Measurements from ENCODE around the gene TBL3. TPM values are rescaled to one million over a fixed set of nuclear protein-coding genes. Genes with fewer than 3 reads are reported as not detected.

Gene TBL3
- polyA plus RNA-seq, 1 donor (not counting 4 experiments of a cell fraction or from before 2014, with no cell fraction given) = 27.8 TPM

GRCh38 chr16:2022723-2023091, 50.9 kb downstream of the TBL3 start:
- H3K27me3 ChIP-seq (ENCODE audit: control insufficient read depth, extremely low read depth, insufficient read depth, low read length) = peaks cover 24% of the 10 kb centered on the region
- dilution Hi-C loops (cut with MboI; ENCODE audit: extremely low pct_ligation_motif_present, low sequenced_read_pairs) = no loop called here
- H3K9me3 ChIP-seq (ENCODE audit: control insufficient read depth, low read depth, low read length) = no peaks in the 10 kb centered on the region
- H3K79me2 ChIP-seq (ENCODE audit: control insufficient read depth, insufficient read depth, low read length) = no peaks in the 10 kb centered on the region
- no peak overlapping the region for H3K27ac ChIP-seq (ENCODE audit: control insufficient read depth, insufficient read depth, low read length)
- H3K36me3 ChIP-seq (ENCODE audit: control insufficient read depth in 2 of 2, extremely low read depth in 1 of 2, insufficient read depth in 2 of 2, low read length in 2 of 2) = no peaks in the 10 kb centered on the region
- FAIRE-seq (no peak), DNase-seq (ENCODE audit: low read depth, low spot score) (no peak)
- no peaks in the 10 kb centered on the region for H4K20me1 ChIP-seq (ENCODE audit: control insufficient read depth, extremely low read depth, insufficient read depth, low read length)
- H2AFZ ChIP-seq (ENCODE audit: control insufficient read depth, low read length) = peak overlapping the region; percentile 82
- TF ChIP-seq CTCF (optimal IDR thresholded peaks at IDR 0.05 in 1 of 3, IDR thresholded peaks at IDR 0.05 in 1 of 3, conservative IDR thresholded peaks at IDR 0.05 in 1 of 3; ENCODE audit: extremely low read depth in 1 of 3, insufficient read depth in 2 of 3, low read length in 3 of 3) (no peak), EZH2 (IDR thresholded peaks at IDR 0.05; ENCODE audit: low read length) (no peak)
- H3K4me3 ChIP-seq (ENCODE audit: control insufficient read depth in 2 of 3, extremely low read depth in 1 of 3, insufficient read depth in 2 of 3, low read depth in 1 of 3, low read length in 3 of 3) = peak overlapping the region in 1 of 3 experiments; percentile 55
- peak overlapping the region; percentile 79 for H3K4me2 ChIP-seq (ENCODE audit: control insufficient read depth, extremely low read depth, insufficient read depth, low read depth, low read length)
- H3K9ac ChIP-seq (ENCODE audit: control insufficient read depth, extremely low read depth, insufficient read depth, low read length) = no peak overlapping the region
- peaks cover 14% of the 10 kb centered on the region for H3K4me1 ChIP-seq (ENCODE audit: control insufficient read depth, extremely low read depth, insufficient read depth, low read length)
- H3K9me1 ChIP-seq (ENCODE audit: control insufficient read depth, extremely low read depth, insufficient read depth, low read length) = no peaks in the 10 kb centered on the region

- FAIRE-seq = peak; percentile 70
- no peaks in the 10 kb centered on the region for H3K9me3 ChIP-seq (ENCODE audit: control insufficient read depth, low read depth, low read length)
- no peak overlapping the region for H3K27ac ChIP-seq (ENCODE audit: control insufficient read depth, insufficient read depth, low read length)
- H3K4me1 ChIP-seq (ENCODE audit: control insufficient read depth, extremely low read depth, insufficient read depth, low read length) = peaks cover 15% of the 10 kb centered on the region
- no peaks in the 10 kb centered on the region for H3K9me1 ChIP-seq (ENCODE audit: control insufficient read depth, extremely low read depth, insufficient read depth, low read length)
- dilution Hi-C loops (cut with MboI; ENCODE audit: extremely low pct_ligation_motif_present, low sequenced_read_pairs) = no loop called here
- H3K4me2 ChIP-seq (ENCODE audit: control insufficient read depth, extremely low read depth, insufficient read depth, low read depth, low read length) = peak overlapping the region; percentile 79
- TF ChIP-seq CTCF (optimal IDR thresholded peaks at IDR 0.05 in 1 of 3, IDR thresholded peaks at IDR 0.05 in 1 of 3, conservative IDR thresholded peaks at IDR 0.05 in 1 of 3; ENCODE audit: extremely low read depth in 1 of 3, insufficient read depth in 2 of 3, low read length in 3 of 3) (peak; percentile 79 to 100 (median 96)), EZH2 (IDR thresholded peaks at IDR 0.05; ENCODE audit: low read length) (no peak)
- peak overlapping the region in 2 of 3 experiments; percentile 38 to 55 for H3K4me3 ChIP-seq (ENCODE audit: control insufficient read depth in 2 of 3, extremely low read depth in 1 of 3, insufficient read depth in 2 of 3, low read depth in 1 of 3, low read length in 3 of 3)
- H4K20me1 ChIP-seq (ENCODE audit: control insufficient read depth, extremely low read depth, insufficient read depth, low read length) = no peaks in the 10 kb centered on the region
- DNase-seq (ENCODE audit: low read depth, low spot score) = peak; percentile 62
- H3K36me3 ChIP-seq (ENCODE audit: control insufficient read depth in 2 of 2, extremely low read depth in 1 of 2, insufficient read depth in 2 of 2, low read length in 2 of 2) = no peaks in the 10 kb centered on the region
- peaks cover 24% of the 10 kb centered on the region for H3K27me3 ChIP-seq (ENCODE audit: control insufficient read depth, extremely low read depth, insufficient read depth, low read length)
- no peaks in the 10 kb centered on the region for H3K79me2 ChIP-seq (ENCODE audit: control insufficient read depth, insufficient read depth, low read length)
- peak overlapping the region; percentile 82 for H2AFZ ChIP-seq (ENCODE audit: control insufficient read depth, low read length)
- no peak overlapping the region for H3K9ac ChIP-seq (ENCODE audit: control insufficient read depth, extremely low read depth, insufficient read depth, low read length)
Observed at GRCh38 chr16:2023092-2024031, 51.5 kb downstream of the TBL3 start.

Data from keratinocyte (primary cell).